Tibial nerve (tissue), 4 donors: ENCODE results near the gene GLG1.

Experiments used
- CTCF ChIP-seq, 5 experiments: fragments of 200-600 bp in 3 of 5; fragments of 450-650 bp in 2 of 5; sonication (generic) in 3 of 5; IDR thresholded peaks; one replicate each; pipeline ENCODE4 v1.5.1; 2016 to 2019; ENCODE audit warnings: antibody characterized with exemption in 5 of 5, mild to moderate bottlenecking in 3 of 5, moderate library complexity in 2 of 5
- EP300 ChIP-seq, 2 donors: sonication (generic); formaldehyde crosslinking; IDR thresholded peaks; one replicate each; pipeline ENCODE4 v1.6.1; 2017; ENCODE audit warnings: antibody characterized with exemption in 2 of 2, mild to moderate bottlenecking in 1 of 2
- POLR2A ChIP-seq, 2 donors: fragments of 450-650 bp; IDR thresholded peaks; one replicate each; pipeline ENCODE4 v1.6.1; 2017; ENCODE audit warnings: antibody characterized with exemption in 2 of 2, mild to moderate bottlenecking in 2 of 2, moderate library complexity in 2 of 2

GRCh38 chr16:74449470-74449869 is 157.4 kb downstream of the GLG1 start:
- TF ChIP-seq CTCF (IDR thresholded peaks at IDR 0.05): no peak
- no peak for TF ChIP-seq EP300 (IDR thresholded peaks at IDR 0.05)
- no peak for TF ChIP-seq POLR2A (IDR thresholded peaks at IDR 0.05)
